ENCODE data around the gene METTL8.

- TF ChIP-seq, protein P1, sequence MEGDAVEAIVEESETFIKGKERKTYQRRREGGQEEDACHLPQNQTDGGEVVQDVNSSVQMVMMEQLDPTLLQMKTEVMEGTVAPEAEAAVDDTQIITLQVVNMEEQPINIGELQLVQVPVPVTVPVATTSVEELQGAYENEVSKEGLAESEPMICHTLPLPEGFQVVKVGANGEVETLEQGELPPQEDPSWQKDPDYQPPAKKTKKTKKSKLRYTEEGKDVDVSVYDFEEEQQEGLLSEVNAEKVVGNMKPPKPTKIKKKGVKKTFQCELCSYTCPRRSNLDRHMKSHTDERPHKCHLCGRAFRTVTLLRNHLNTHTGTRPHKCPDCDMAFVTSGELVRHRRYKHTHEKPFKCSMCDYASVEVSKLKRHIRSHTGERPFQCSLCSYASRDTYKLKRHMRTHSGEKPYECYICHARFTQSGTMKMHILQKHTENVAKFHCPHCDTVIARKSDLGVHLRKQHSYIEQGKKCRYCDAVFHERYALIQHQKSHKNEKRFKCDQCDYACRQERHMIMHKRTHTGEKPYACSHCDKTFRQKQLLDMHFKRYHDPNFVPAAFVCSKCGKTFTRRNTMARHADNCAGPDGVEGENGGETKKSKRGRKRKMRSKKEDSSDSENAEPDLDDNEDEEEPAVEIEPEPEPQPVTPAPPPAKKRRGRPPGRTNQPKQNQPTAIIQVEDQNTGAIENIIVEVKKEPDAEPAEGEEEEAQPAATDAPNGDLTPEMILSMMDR (conservative IDR thresholded peaks at IDR 0.05; ENCODE audit: low read length), result no peak
- TF ChIP-seq EZH2phosphoT487 (IDR thresholded peaks at IDR 0.05; ENCODE audit: borderline replicate concordance), result no peak
These were observed 114.5 kb downstream of the METTL8 start for GRCh38 chr2:171319164-171319810.
